Small intestine (tissue), 7 donors: Measurements from ENCODE around the gene ADGB. TPM values are rescaled to one million over a fixed set of nuclear protein-coding genes. Genes with fewer than 3 reads are reported as not detected.

Experiments
- DNase-seq, 2 donors: peaks; one replicate each; pipeline versions ENCODE4 v3.0.0 to v3.0.0-alpha.2; 2013
- FAIRE-seq: peaks from 2 replicates; lab custom pipeline; 2012; peaks lifted over from hg19 to GRCh38; lab: Jason Lieb, UNC
- H3K27ac ChIP-seq, 3 donors: one replicate each; pipeline ENCODE4 v1.5.1; 2013; ENCODE audit warnings: low read length in 2 of 3, mild to moderate bottlenecking in 2 of 3, control low read depth in 1 of 3, inconsistent platforms in 1 of 3, low read depth in 1 of 3, moderate library complexity in 1 of 3
- H3K27me3 ChIP-seq, 3 donors: one replicate each; pipeline ENCODE4 v1.6.1; 2013; ENCODE audit warnings: low read length in 3 of 3, inconsistent platforms in 1 of 3; ENCODE audit not compliant: control insufficient read depth in 3 of 3, insufficient read depth in 3 of 3
- H3K36me3 ChIP-seq, 3 donors: one replicate each; pipeline ENCODE4 v1.6.1; 2013; ENCODE audit warnings: low read length in 3 of 3, inconsistent platforms in 1 of 3, low read depth in 1 of 3, mild to moderate bottlenecking in 1 of 3, moderate library complexity in 1 of 3; ENCODE audit not compliant: control insufficient read depth in 3 of 3, insufficient read depth in 2 of 3
- H3K4me1 ChIP-seq, 3 donors: one replicate each; pipeline ENCODE4 v1.6.1; 2013; ENCODE audit warnings: low read length in 2 of 3, inconsistent platforms in 1 of 3, low read depth in 1 of 3, mild to moderate bottlenecking in 1 of 3, moderate library complexity in 1 of 3; ENCODE audit not compliant: control insufficient read depth in 3 of 3, insufficient read depth in 2 of 3
- H3K4me3 ChIP-seq, 3 donors: one replicate each; pipeline ENCODE4 v1.5.1; 2013; ENCODE audit warnings: low read length in 3 of 3, control low read depth in 1 of 3, inconsistent platforms in 1 of 3, low read depth in 1 of 3, mild to moderate bottlenecking in 1 of 3, moderate library complexity in 1 of 3
- H3K9me3 ChIP-seq, 2 donors: one replicate each; pipeline ENCODE4 v1.6.1; 2013; ENCODE audit warnings: low read depth in 1 of 2, low read length in 1 of 2; ENCODE audit not compliant: control insufficient read depth in 2 of 2, insufficient read depth in 1 of 2
- WGBS, 3 donors: extraction: QIAGEN DNeasy Blood & Tissue Kit; methylation state at CpG; one replicate each; pipeline ENCODE4 v1.1.7; 2013; 5-methylcytosine and 5-hydroxymethylcytosine counted together
- polyA plus RNA-seq, 4 donors: library from polyadenylated mRNA; stranded (reverse) in 3 of 4; unstranded in 1 of 4; fragments of 200-250 nt in 3 of 4; fragments of 120-200 nt in 1 of 4; gene quantifications; one replicate each; pipeline versions ENCODE4 v1.2.1 to v1.2.3, GENCODE V29; 2013
- donor health status: healthy with polysubstance abuse.
- donor health status: control.
- donor health status: control.
- donor health status: Bipolar disorder and iron deficiency.
- donor health status: healthy.

ADGB gene
- polyA plus RNA-seq, 4 donors = under 0.01 TPM; not detected in 3

- WGBS, 3 donors = 88 to 90% (median 88%) methylated on average over 6 of the region's 6 CpGs
- FAIRE-seq (no peak), DNase-seq (no peak)
- no peaks in the 10 kb centered on the region for H3K36me3 ChIP-seq
- H3K27me3 ChIP-seq = no peaks in the 10 kb centered on the region
- H3K4me3 ChIP-seq = no peak overlapping the region
- no peaks in the 10 kb centered on the region for H3K4me1 ChIP-seq
- no peaks in the 10 kb centered on the region for H3K9me3 ChIP-seq
- H3K27ac ChIP-seq = no peak overlapping the region
These were observed 44.1 kb downstream of the ADGB start for GRCh38 chr6:146642921-146643320.

DNA sequence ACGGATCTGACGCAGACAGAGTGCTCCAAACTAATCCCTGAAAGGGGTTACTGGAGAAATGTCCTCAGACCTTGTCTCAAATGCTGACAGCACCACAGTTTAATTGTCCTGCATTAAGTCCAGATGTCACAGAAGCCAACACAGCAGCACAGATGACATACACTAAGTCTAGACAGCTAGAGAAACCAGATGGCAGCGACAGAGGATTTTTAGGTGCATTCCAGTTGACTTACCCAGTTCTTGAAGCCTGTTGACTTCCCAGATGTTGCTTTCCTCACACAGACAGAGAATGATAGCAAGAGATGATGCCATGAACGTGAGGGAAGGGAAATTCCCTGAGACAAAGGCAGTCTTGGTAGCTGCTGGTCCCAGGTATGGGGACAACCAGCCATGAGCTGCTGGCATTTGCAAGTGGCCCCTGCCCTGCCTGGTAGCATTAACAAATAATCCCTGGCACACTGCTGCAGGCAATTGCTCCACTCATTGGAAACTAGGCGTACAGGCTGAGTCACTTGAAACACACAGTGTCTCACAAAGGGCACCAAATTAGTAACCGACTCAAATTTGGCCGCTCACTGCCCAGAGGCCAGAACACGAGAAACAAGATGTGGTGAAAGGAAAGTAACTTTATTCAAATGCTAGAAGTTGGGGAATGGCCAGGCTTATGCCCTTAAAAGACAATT, 52.2 kb downstream of the ADGB start:
- no peak overlapping the region for H3K27ac ChIP-seq
- WGBS, 3 donors = 77 to 83% (median 78%) methylated on average over 8 of the region's 8 CpGs
- H3K4me1 ChIP-seq = no peaks in the 10 kb centered on the region
- H3K36me3 ChIP-seq = no peaks in the 10 kb centered on the region
- H3K4me3 ChIP-seq = no peak overlapping the region
- DNase-seq = no peak
- no peak for FAIRE-seq
- H3K9me3 ChIP-seq = no peaks in the 10 kb centered on the region
- H3K27me3 ChIP-seq = no peaks in the 10 kb centered on the region

- DNase-seq = no peak
- WGBS, 3 donors = 83 to 88% (median 87%) methylated on average over 4 of the region's 4 CpGs
- no peaks in the 10 kb centered on the region for H3K36me3 ChIP-seq
- no peak overlapping the region for H3K27ac ChIP-seq
- H3K27me3 ChIP-seq = no peaks in the 10 kb centered on the region
- no peak for FAIRE-seq
- H3K4me3 ChIP-seq = no peak overlapping the region
- no peaks in the 10 kb centered on the region for H3K9me3 ChIP-seq
- H3K4me1 ChIP-seq = no peaks in the 10 kb centered on the region
These were observed 52.7 kb downstream of the ADGB start for GRCh38 chr6:146651482-146651863.

GRCh38 chr6:146657432-146657831, 58.7 kb downstream of the ADGB start:
- Histone ChIP-seq H3K27ac (no peak overlapping the region), H3K4me3 (no peak overlapping the region), H3K36me3 (no peaks in the 10 kb centered on the region), H3K9me3 (no peaks in the 10 kb centered on the region), H3K27me3 (no peaks in the 10 kb centered on the region), H3K4me1 (no peaks in the 10 kb centered on the region)
- FAIRE-seq (no peak), DNase-seq (no peak)
- WGBS, 3 donors = 80 to 89% (median 88%) methylated on average over 3 of the region's 3 CpGs

DNA sequence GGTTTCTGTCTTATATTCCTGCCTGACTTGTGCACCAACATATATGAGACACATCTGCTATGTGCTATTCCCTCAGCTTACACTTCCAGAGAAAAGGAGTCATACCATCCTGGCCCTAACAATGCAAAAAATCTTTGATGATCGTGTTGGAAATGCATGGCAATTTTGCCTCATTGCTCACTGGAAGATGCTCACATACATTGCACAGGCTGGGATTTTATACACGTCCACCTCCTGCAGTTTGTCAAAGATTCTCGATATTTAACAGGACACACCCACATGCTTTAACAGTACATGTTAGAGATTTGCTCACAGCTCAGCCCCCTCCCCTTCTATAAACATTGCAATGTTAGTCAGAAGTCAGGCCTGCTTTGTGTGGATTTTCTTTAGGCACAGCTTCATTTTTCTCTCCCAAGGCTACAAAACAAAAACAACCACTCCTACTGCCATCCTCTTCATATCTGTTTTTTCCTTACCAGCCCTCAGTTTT, 66.1 kb downstream of the ADGB start:
- H3K27me3 ChIP-seq = no peaks in the 10 kb centered on the region
- H3K4me3 ChIP-seq = no peak overlapping the region
- DNase-seq = no peak
- FAIRE-seq = no peak
- H3K36me3 ChIP-seq = no peaks in the 10 kb centered on the region
- 19 to 44% (median 30%) methylated on average over 3 of the region's 3 CpGs for WGBS, 3 donors
- H3K27ac ChIP-seq = no peak overlapping the region
- no peaks in the 10 kb centered on the region for H3K4me1 ChIP-seq
- no peaks in the 10 kb centered on the region for H3K9me3 ChIP-seq

DNA sequence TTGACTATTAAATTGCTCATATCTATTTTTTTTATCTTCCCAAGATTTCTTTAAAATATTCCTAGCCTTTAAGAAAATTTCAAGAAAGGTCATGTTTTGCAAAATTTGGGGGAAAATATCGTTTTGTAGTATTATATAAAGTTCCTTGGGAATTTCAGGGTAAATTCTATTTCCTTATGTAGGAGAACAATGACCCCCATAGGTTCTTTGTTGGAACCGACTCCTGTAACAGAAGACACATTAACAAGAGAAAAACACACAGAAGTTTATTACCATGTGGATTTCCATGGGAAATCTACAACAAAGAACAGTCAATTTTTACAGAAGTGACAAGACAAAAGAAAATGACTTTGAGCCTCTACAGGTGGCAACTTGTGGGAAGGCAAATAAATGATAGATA, 68.1 kb downstream of the ADGB start:
- no peaks in the 10 kb centered on the region for H3K36me3 ChIP-seq
- DNase-seq (no peak), FAIRE-seq (no peak)
- H3K27me3 ChIP-seq = no peaks in the 10 kb centered on the region
- H3K4me1 ChIP-seq = no peaks in the 10 kb centered on the region
- no peaks in the 10 kb centered on the region for H3K9me3 ChIP-seq
- no peak overlapping the region for H3K4me3 ChIP-seq
- WGBS, 3 donors = 11 to 35% (median 26%) methylated on average over 2 of the region's 2 CpGs
- H3K27ac ChIP-seq = no peak overlapping the region

DNA sequence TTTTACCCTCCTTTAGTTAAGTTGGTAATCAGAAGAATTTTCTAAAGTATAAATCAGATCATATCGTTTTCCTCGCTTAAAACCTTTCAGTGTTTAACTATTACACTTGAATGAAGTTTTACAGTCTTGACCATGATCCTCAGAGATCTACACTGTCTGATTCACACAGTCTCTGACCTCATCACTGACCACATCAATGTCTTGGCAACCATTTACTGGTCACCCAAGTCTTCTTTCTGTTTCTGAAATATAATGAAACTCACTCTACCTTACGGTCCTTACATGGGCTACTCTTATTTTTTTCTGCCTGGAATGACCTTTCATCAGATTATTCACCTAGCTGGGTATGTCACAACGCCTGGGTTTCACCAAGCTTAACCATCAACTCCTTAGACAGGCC, 71.4 kb downstream of the ADGB start:
- WGBS, 3 donors = 59 to 81% (median 74%) methylated on average over 4 of the region's 4 CpGs
- no peaks in the 10 kb centered on the region for H3K4me1 ChIP-seq
- no peaks in the 10 kb centered on the region for H3K9me3 ChIP-seq
- DNase-seq (no peak), FAIRE-seq (no peak)
- H3K36me3 ChIP-seq = no peaks in the 10 kb centered on the region
- no peak overlapping the region for H3K27ac ChIP-seq
- H3K4me3 ChIP-seq = no peak overlapping the region
- H3K27me3 ChIP-seq = no peaks in the 10 kb centered on the region

- DNase-seq = no peak
- Histone ChIP-seq H3K9me3 (no peaks in the 10 kb centered on the region), H3K36me3 (no peaks in the 10 kb centered on the region), H3K4me1 (no peaks in the 10 kb centered on the region), H3K27me3 (no peaks in the 10 kb centered on the region), H3K4me3 (no peak overlapping the region), H3K27ac (no peak overlapping the region)
- no peak for FAIRE-seq
- 58 to 71% (median 68%) methylated on average over 3 of the region's 3 CpGs for WGBS, 3 donors
These were observed 74.3 kb downstream of the ADGB start for GRCh38 chr6:146673069-146673468.

- Histone ChIP-seq H3K36me3 (no peaks in the 10 kb centered on the region), H3K27me3 (no peaks in the 10 kb centered on the region), H3K4me1 (no peaks in the 10 kb centered on the region), H3K27ac (no peak overlapping the region), H3K9me3 (no peaks in the 10 kb centered on the region), H3K4me3 (no peak overlapping the region)
- no peak for FAIRE-seq
- DNase-seq = no peak
- WGBS, 3 donors = 59 to 88% (median 83%) methylated on average over 3 of the region's 3 CpGs
These were observed 80.6 kb downstream of the ADGB start for GRCh38 chr6:146679386-146679785.
